Measurements from ENCODE around the gene PIK3CG. TPM values are rescaled to one million over a fixed set of nuclear protein-coding genes. Genes with fewer than 3 reads are reported as not detected.

PIK3CG gene
- total RNA-seq (10 to 100 TPM in 2 of 5 donors, 1 to 10 TPM in 3; 1.7 to 21.9 (median 7.0) TPM), polyA plus RNA-seq (1 to 10 TPM in 1 of 3 donors, under 1 TPM in 2; 0.15 to 1.4 (median 0.87) TPM)
- long read RNA-seq, donor 1, result 0 reads
- long read RNA-seq, donor 2, result 0 reads
- long read RNA-seq, donor 3, result 0 reads
- long read RNA-seq, donor 4, result 0 reads
- long read RNA-seq, donor 5, result 0 reads
- long read RNA-seq, donor 6, result 0 reads
- long read RNA-seq, donor 7, result 0 reads
- long read RNA-seq, donor 8, result 0 reads
- long read RNA-seq, donor 9, result 0 reads
- long read RNA-seq, donor 10, result 0 reads

- H3K27me3 ChIP-seq, result no peaks in the 10 kb centered on the region
- peak within 1 kb of the TSS in 4 of 5 donors; percentile 30 to 78 (median 60) for H3K27ac ChIP-seq
- peak in 1 of 2 donors; percentile 54 for DNase-seq
- H3K4me1 ChIP-seq, result peaks cover 0 to 40% (median 2%) of the 10 kb centered on the region in 4 donors
- WGBS, 5 donors, result 47 to 67% (median 60%) methylated on average over 13 of the region's 13 CpGs
- no peak for TF ChIP-seq EP300 (IDR thresholded peaks at IDR 0.05)
- no peak for TF ChIP-seq POLR2A (IDR thresholded peaks at IDR 0.05)
- TF ChIP-seq POLR2AphosphoS5 (IDR thresholded peaks at IDR 0.05), result peak in 2 of 3 donors; percentile 11 to 44
- no peak for TF ChIP-seq CTCF (IDR thresholded peaks at IDR 0.05)
- H3K9me3 ChIP-seq, result no peaks in the 10 kb centered on the region
- peaks cover 0 to 11% (median 7%) of the 10 kb centered on the region in 4 donors for H3K36me3 ChIP-seq
- peak within 1 kb of the TSS; percentile 9 to 42 (median 35) for H3K4me3 ChIP-seq
- intact Hi-C loops (cut with DNase I; ENCODE audit: low total_unique reads), result no loop called here
Observed at GRCh38 chr7:106865130-106866041, at the start of gene PIK3CG. TSS of gene PIK3CG (plus strand) at chr7:106865282. CDS start at chr7:106867562, 2,280 bp downstream.

GRCh38 chr7:106817098-106817497 is 48.0 kb upstream of the PIK3CG start:
- TF ChIP-seq POLR2AphosphoS5 (IDR thresholded peaks at IDR 0.05), result no peak
- no peak for TF ChIP-seq CTCF (IDR thresholded peaks at IDR 0.05)
- TF ChIP-seq POLR2A (IDR thresholded peaks at IDR 0.05), result no peak
- no peak for TF ChIP-seq EP300 (IDR thresholded peaks at IDR 0.05)
- intact Hi-C loops (cut with DNase I; ENCODE audit: low total_unique reads), result no loop called here
- no peak for DNase-seq
- Histone ChIP-seq H3K27ac (no peak overlapping the region), H3K9me3 (no peaks in the 10 kb centered on the region), H3K27me3 (no peaks in the 10 kb centered on the region), H3K4me1 (no peaks in the 10 kb centered on the region), H3K4me3 (no peak overlapping the region), H3K36me3 (no peaks in the 10 kb centered on the region)
- WGBS, 5 donors, result 74 to 85% (median 80%) methylated on average over 1 of the region's 1 CpG

- no peak for DNase-seq
- no peak overlapping the region for H3K4me3 ChIP-seq
- H3K27ac ChIP-seq, result no peak overlapping the region
- no peaks in the 10 kb centered on the region for H3K27me3 ChIP-seq
- no peaks in the 10 kb centered on the region for H3K9me3 ChIP-seq
- intact Hi-C loops (cut with DNase I; ENCODE audit: low total_unique reads), result no loop called here
- no peaks in the 10 kb centered on the region for H3K36me3 ChIP-seq
- no peaks in the 10 kb centered on the region for H3K4me1 ChIP-seq
- WGBS, 5 donors, result 4 to 91% (median 49%) methylated on average over 1 of the region's 1 CpG
- TF ChIP-seq CTCF (IDR thresholded peaks at IDR 0.05) (no peak), POLR2A (IDR thresholded peaks at IDR 0.05) (no peak), EP300 (IDR thresholded peaks at IDR 0.05) (no peak), POLR2AphosphoS5 (IDR thresholded peaks at IDR 0.05) (no peak)
Observed at GRCh38 chr7:106818736-106819135, 46.3 kb upstream of the PIK3CG start.

- Histone ChIP-seq H3K4me1 (no peaks in the 10 kb centered on the region), H3K4me3 (no peak overlapping the region), H3K27me3 (no peaks in the 10 kb centered on the region), H3K9me3 (no peaks in the 10 kb centered on the region), H3K27ac (no peak overlapping the region), H3K36me3 (no peaks in the 10 kb centered on the region)
- TF ChIP-seq POLR2A (IDR thresholded peaks at IDR 0.05) (no peak), EP300 (IDR thresholded peaks at IDR 0.05) (no peak), CTCF (IDR thresholded peaks at IDR 0.05) (no peak), POLR2AphosphoS5 (IDR thresholded peaks at IDR 0.05) (no peak)
- no peak for DNase-seq
- intact Hi-C loops (cut with DNase I; ENCODE audit: low total_unique reads), result no loop called here
Observed at GRCh38 chr7:106819546-106819945, 45.5 kb upstream of the PIK3CG start.

All from stomach (tissue), 19 donors.